HepG2 (cell line): ENCODE measurements around the gene DPH1. TPM values are rescaled to one million over a fixed set of nuclear protein-coding genes. Genes with fewer than 3 reads are reported as not detected.
A peak's percentile ranks its signal among the peaks of the same experiment; 100 is the strongest.

Experiments used
- CAMTA2 ChIP-seq: sonication (generic); formaldehyde crosslinking; IDR thresholded peaks from 2 replicates; pipeline ENCODE4 v1.4.0; 2020; ENCODE audit warnings: mild to moderate bottlenecking, missing genetic modification reagents, borderline replicate concordance
- CHD2 ChIP-seq: IDR thresholded peaks from 2 replicates; pipeline ENCODE4 v1.6.1; 2011; ENCODE audit warnings: low read depth, low read length, improper control_type of control experiment
- HIVEP1 ChIP-seq: sonication (generic); formaldehyde crosslinking; IDR thresholded peaks from 2 replicates; pipeline ENCODE4 v1.4.0; 2020; ENCODE audit warnings: mild to moderate bottlenecking, missing genetic modification reagents
- KLF11 ChIP-seq: IDR thresholded peaks from 2 replicates; pipeline ENCODE4 v1.6.1; 2016; ENCODE audit warnings: missing compliant biosample characterization
- MLLT10 ChIP-seq: sonication (generic); formaldehyde crosslinking; IDR thresholded peaks from 2 replicates; pipeline ENCODE4 v1.4.0; 2020; ENCODE audit warnings: missing genetic modification reagents
- NAIF1 ChIP-seq: sonication (generic); formaldehyde crosslinking; IDR thresholded peaks from 2 replicates; pipeline ENCODE4 v1.5.0; 2020; ENCODE audit warnings: mild to moderate bottlenecking, missing genetic modification reagents, borderline replicate concordance
- REXO4 ChIP-seq: sonication (generic); formaldehyde crosslinking; IDR thresholded peaks from 2 replicates; pipeline ENCODE4 v1.8.0; 2022; ENCODE audit warnings: missing genetic modification reagents, mild to moderate bottlenecking, borderline replicate concordance
- TMF1 ChIP-seq: sonication (generic); formaldehyde crosslinking; IDR thresholded peaks from 2 replicates; pipeline ENCODE4 v1.8.1; 2022; ENCODE audit warnings: low read depth, missing genetic modification reagents
- ZC3H4 ChIP-seq: sonication (generic); formaldehyde crosslinking; IDR thresholded peaks from 2 replicates; pipeline ENCODE4 v1.4.0; 2020; ENCODE audit warnings: missing genetic modification reagents, borderline replicate concordance
- ZFYVE20 ChIP-seq: sonication (generic); formaldehyde crosslinking; IDR thresholded peaks from 2 replicates; pipeline ENCODE4 v1.8.0; 2023; ENCODE audit warnings: low read depth, mild to moderate bottlenecking, moderate library complexity, missing genetic modification reagents, borderline replicate concordance
- ZNF138 ChIP-seq: sonication (generic); formaldehyde crosslinking; IDR thresholded peaks from 2 replicates; pipeline ENCODE4 v1.5.0; 2020; ENCODE audit warnings: mild to moderate bottlenecking, low read depth, missing genetic modification reagents
- ZNF343 ChIP-seq: sonication (generic); formaldehyde crosslinking; IDR thresholded peaks from 2 replicates; pipeline ENCODE4 v1.4.0; 2020; ENCODE audit warnings: mild to moderate bottlenecking, missing genetic modification reagents
- ZNF616 ChIP-seq: sonication (generic); formaldehyde crosslinking; IDR thresholded peaks from 2 replicates; pipeline ENCODE4 v1.5.0; 2020; ENCODE audit warnings: low read depth, mild to moderate bottlenecking, missing genetic modification reagents
- ZNF703 ChIP-seq: sonication (generic); formaldehyde crosslinking; IDR thresholded peaks from 2 replicates; pipeline ENCODE4 v1.5.1; 2020; ENCODE audit warnings: missing genetic modification reagents, mild to moderate bottlenecking, moderate library complexity, borderline replicate concordance
- ZNF788 ChIP-seq: sonication (generic); formaldehyde crosslinking; IDR thresholded peaks from 2 replicates; pipeline ENCODE4 v1.5.0; 2020; ENCODE audit warnings: mild to moderate bottlenecking, missing genetic modification reagents, borderline replicate concordance
- ZSCAN21 ChIP-seq: sonication (generic); formaldehyde crosslinking; IDR thresholded peaks from 2 replicates; pipeline ENCODE4 v1.8.0; 2022; ENCODE audit warnings: mild to moderate bottlenecking, missing genetic modification reagents, moderate library complexity, borderline replicate concordance
- polyA plus RNA-seq, 8 experiments: library from polyadenylated mRNA; depleted of rRNA in 3 of 8; stranded (reverse) in 7 of 8; unstranded in 1 of 8; fragments of >200 nt; fragmentation: Illumina TruSeq in 4 of 8; extraction: Trizol in 4 of 8; gene quantifications; 2 replicates each; pipeline versions ENCODE4 v1.2.1 to v1.2.3, GENCODE V29; 2011 to 2016; ENCODE audit warnings: low read depth in 4 of 8, missing spikeins in 1 of 8, mixed read lengths in 1 of 8; ENCODE audit not compliant: insufficient read depth in 1 of 8
- total RNA-seq, 5 experiments: library from RNA; depleted of rRNA; stranded (reverse); fragments of >200 nt; fragmentation: Illumina TruSeq; extraction: Trizol; gene quantifications; 2 replicates each; pipeline ENCODE4 v1.2.3, GENCODE V29; 2016; ENCODE audit warnings: low read depth in 1 of 5
- TF ChIP-seq, protein P1 (sequence below): sonication (generic); formaldehyde crosslinking; IDR thresholded peaks from 2 replicates; pipeline ENCODE4 v1.4.0; 2020; ENCODE audit warnings: mild to moderate bottlenecking, low read depth, missing genetic modification reagents
- TF ChIP-seq, protein P2 (sequence below): sonication (generic); formaldehyde crosslinking; IDR thresholded peaks from 2 replicates; pipeline ENCODE4 v1.4.0; 2020; ENCODE audit warnings: missing genetic modification reagents
- TF ChIP-seq, protein P3 (sequence below), 2 experiments: sonication (generic) in 1 of 2; formaldehyde crosslinking in 1 of 2; IDR thresholded peaks; 2 replicates each; pipeline versions ENCODE4 v1.6.1 to v1.9.0; 2014 to 2022; ENCODE audit warnings: antibody characterized with exemption in 1 of 2, borderline replicate concordance in 1 of 2, inconsistent platforms in 1 of 2, low read depth in 1 of 2, missing genetic modification reagents in 1 of 2

Gene DPH1
- total and polyA plus RNA-seq, 2 of the 13 experiments (the other 11 are each of a cell fraction or from before 2014, with no cell fraction given) = 25.3 to 42.8 TPM

DNA sequence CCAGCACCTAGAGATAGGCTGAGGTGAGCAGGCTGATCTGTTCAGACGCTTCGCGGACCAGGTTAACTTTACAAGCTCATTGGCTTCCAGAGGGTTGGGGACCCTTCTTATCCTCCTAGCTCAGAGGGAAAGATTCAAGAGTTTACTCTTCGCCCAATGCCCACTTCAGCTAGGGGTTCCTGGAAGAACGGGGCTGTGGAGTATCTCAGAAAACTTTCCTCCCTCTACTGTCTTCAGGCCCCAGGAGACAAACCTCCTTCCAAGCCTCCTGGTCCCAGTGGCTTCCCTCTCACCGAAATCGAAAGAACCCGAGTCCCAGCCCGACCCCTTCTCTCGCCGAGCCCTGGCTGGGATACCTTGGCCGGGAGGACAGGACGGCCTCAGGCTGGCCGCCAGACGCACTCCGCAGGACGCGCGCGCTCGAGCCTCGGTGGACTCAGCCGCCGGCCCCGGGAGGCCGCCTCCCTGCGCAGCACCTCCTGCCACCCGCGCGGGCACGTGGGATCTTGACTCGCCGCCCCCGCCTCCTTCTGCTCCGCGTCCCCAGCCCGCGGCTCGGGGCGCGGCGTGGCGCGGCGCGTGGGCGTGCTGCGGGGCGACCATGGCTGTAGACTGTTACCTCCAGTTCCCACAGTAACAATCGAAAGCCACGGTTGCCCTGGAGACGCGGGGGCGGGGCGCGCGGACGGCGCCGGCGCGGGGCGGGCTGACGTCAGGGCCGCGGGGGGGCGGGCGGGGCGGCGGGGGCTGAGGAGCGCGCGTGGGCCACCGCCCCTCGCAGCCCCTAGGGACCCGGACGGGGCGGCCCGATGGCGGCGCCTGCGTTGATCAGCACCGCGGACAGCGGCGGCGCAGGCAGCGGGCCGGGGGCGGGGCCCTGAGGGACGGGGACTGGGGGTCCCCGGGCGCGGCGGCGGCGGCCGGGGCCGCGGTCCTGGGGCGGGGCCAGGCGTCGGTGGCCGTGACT lies 19.7 kb downstream of the DPH1 start (continued):
- TF ChIP-seq ZNF138 (CRISPR knock-in tag) (no peak), HIVEP1 (CRISPR knock-in tag) (no peak), ZNF788 (no peak), CHD2 (no peak), TMF1 (CRISPR knock-in tag) (no peak), NAIF1 (CRISPR knock-in tag) (no peak), CAMTA2 (CRISPR knock-in tag) (no peak), MLLT10 (no peak), ZNF343 (CRISPR knock-in tag) (no peak), ZNF703 (CRISPR knock-in tag) (no peak), ZC3H4 (CRISPR knock-in tag) (no peak), ZNF616 (CRISPR knock-in tag) (no peak), ZSCAN21 (CRISPR knock-in tag) (no peak; the same call in 1 of the 2 replicates), KLF11 (no peak), ZFYVE20 (CRISPR knock-in tag) (no peak), REXO4 (no peak)
- TF ChIP-seq, protein P1, sequence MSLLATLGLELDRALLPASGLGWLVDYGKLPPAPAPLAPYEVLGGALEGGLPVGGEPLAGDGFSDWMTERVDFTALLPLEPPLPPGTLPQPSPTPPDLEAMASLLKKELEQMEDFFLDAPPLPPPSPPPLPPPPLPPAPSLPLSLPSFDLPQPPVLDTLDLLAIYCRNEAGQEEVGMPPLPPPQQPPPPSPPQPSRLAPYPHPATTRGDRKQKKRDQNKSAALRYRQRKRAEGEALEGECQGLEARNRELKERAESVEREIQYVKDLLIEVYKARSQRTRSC (CRISPR knock-in tag) = no peak
- TF ChIP-seq, protein P2, sequence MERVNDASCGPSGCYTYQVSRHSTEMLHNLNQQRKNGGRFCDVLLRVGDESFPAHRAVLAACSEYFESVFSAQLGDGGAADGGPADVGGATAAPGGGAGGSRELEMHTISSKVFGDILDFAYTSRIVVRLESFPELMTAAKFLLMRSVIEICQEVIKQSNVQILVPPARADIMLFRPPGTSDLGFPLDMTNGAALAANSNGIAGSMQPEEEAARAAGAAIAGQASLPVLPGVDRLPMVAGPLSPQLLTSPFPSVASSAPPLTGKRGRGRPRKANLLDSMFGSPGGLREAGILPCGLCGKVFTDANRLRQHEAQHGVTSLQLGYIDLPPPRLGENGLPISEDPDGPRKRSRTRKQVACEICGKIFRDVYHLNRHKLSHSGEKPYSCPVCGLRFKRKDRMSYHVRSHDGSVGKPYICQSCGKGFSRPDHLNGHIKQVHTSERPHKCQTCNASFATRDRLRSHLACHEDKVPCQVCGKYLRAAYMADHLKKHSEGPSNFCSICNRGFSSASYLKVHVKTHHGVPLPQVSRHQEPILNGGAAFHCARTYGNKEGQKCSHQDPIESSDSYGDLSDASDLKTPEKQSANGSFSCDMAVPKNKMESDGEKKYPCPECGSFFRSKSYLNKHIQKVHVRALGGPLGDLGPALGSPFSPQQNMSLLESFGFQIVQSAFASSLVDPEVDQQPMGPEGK = peak; percentile 34; the same call in 1 of the 2 replicates
- TF ChIP-seq, protein P3, sequence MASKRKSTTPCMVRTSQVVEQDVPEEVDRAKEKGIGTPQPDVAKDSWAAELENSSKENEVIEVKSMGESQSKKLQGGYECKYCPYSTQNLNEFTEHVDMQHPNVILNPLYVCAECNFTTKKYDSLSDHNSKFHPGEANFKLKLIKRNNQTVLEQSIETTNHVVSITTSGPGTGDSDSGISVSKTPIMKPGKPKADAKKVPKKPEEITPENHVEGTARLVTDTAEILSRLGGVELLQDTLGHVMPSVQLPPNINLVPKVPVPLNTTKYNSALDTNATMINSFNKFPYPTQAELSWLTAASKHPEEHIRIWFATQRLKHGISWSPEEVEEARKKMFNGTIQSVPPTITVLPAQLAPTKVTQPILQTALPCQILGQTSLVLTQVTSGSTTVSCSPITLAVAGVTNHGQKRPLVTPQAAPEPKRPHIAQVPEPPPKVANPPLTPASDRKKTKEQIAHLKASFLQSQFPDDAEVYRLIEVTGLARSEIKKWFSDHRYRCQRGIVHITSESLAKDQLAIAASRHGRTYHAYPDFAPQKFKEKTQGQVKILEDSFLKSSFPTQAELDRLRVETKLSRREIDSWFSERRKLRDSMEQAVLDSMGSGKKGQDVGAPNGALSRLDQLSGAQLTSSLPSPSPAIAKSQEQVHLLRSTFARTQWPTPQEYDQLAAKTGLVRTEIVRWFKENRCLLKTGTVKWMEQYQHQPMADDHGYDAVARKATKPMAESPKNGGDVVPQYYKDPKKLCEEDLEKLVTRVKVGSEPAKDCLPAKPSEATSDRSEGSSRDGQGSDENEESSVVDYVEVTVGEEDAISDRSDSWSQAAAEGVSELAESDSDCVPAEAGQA (IDR thresholded peaks at IDR 0.05; ENCODE audit: low read depth) = no peak
- TF ChIP-seq, protein P3 (CRISPR knock-in tag; IDR thresholded peaks at IDR 0.05; ENCODE audit: borderline replicate concordance) = no peak
